IPS DF 6.9 (cell line): ENCODE data around the gene FOXP1.

Experiments
- DNase-seq: peaks from one replicate; pipeline ENCODE4 v3.0.0-alpha.2; 2013; ENCODE audit warnings: low read depth, low spot score
- H3K27ac ChIP-seq: one replicate; pipeline ENCODE4 v1.5.1; 2013; ENCODE audit warnings: low read length, control low read depth
- H3K27me3 ChIP-seq: 2 replicates; pipeline ENCODE4 v1.6.1; 2013; ENCODE audit warnings: mild to moderate bottlenecking, low read length; ENCODE audit not compliant: control insufficient read depth, insufficient read depth
- H3K36me3 ChIP-seq: 2 replicates; pipeline ENCODE4 v1.6.1; 2013; ENCODE audit warnings: low read length; ENCODE audit not compliant: control insufficient read depth, insufficient read depth
- H3K4me1 ChIP-seq: 2 replicates; pipeline ENCODE4 v1.6.1; 2013; ENCODE audit warnings: low read length; ENCODE audit not compliant: control insufficient read depth, insufficient read depth
- H3K4me3 ChIP-seq: 2 replicates; pipeline ENCODE4 v1.5.1; 2013; ENCODE audit warnings: mild to moderate bottlenecking, low read length
- H3K9me3 ChIP-seq: 2 replicates; pipeline ENCODE4 v1.6.1; 2013; ENCODE audit warnings: low read length, inconsistent platforms; ENCODE audit not compliant: control insufficient read depth, insufficient read depth
- WGBS: extraction: QIAGEN DNeasy Blood & Tissue Kit; methylation state at CpG from one replicate; pipeline ENCODE4 v1.1.7; 2013; ENCODE audit warnings: mixed read lengths, missing lambda C conversion rate; ENCODE audit not compliant: insufficient read length, insufficient coverage; 5-methylcytosine and 5-hydroxymethylcytosine counted together

FOXP1 gene

GRCh38 chr3:71305231-71306206 is 278.0 kb downstream of the FOXP1 start:
- Histone ChIP-seq H3K9me3 (no peaks in the 10 kb centered on the region), H3K27me3 (no peaks in the 10 kb centered on the region), H3K4me3 (peak overlapping the region; percentile 45; the same call in 1 of the 2 replicates), H3K36me3 (no peaks in the 10 kb centered on the region), H3K27ac (no peak overlapping the region), H3K4me1 (peaks cover 3% of the 10 kb centered on the region; the same call in 1 of the 2 replicates)
- peak; percentile 72 for DNase-seq
- no CpG with 5 or more reads among the region's 21 CpGs for WGBS

- DNase-seq, result no peak
- Histone ChIP-seq H3K4me1 (peaks cover 3% of the 10 kb centered on the region; the same call in 1 of the 2 replicates), H3K27ac (no peak overlapping the region), H3K9me3 (no peaks in the 10 kb centered on the region), H3K27me3 (no peaks in the 10 kb centered on the region), H3K36me3 (no peaks in the 10 kb centered on the region), H3K4me3 (peak overlapping the region; percentile 45; the same call in 1 of the 2 replicates)
- no CpG with 5 or more reads among the region's 3 CpGs for WGBS
Measured at GRCh38 chr3:71304684-71305083, 278.8 kb downstream of the FOXP1 start.

- Histone ChIP-seq H3K9me3 (no peaks in the 10 kb centered on the region), H3K4me3 (peak overlapping the region; percentile 17; the same call in 1 of the 2 replicates), H3K4me1 (peaks cover 3% of the 10 kb centered on the region; the same call in 1 of the 2 replicates), H3K36me3 (no peaks in the 10 kb centered on the region), H3K27ac (no peak overlapping the region), H3K27me3 (no peaks in the 10 kb centered on the region)
- DNase-seq, result no peak
- no CpG with 5 or more reads among the region's 3 CpGs for WGBS
Measured at GRCh38 chr3:71304247-71304646, 279.3 kb downstream of the FOXP1 start.

- Histone ChIP-seq H3K4me3 (peak overlapping the region; percentile 17; the same call in 1 of the 2 replicates), H3K27ac (no peak overlapping the region), H3K9me3 (no peaks in the 10 kb centered on the region), H3K36me3 (no peaks in the 10 kb centered on the region), H3K4me1 (peaks cover 3% of the 10 kb centered on the region; the same call in 1 of the 2 replicates), H3K27me3 (no peaks in the 10 kb centered on the region)
- DNase-seq, result no peak
- 100% methylated on average over 1 of the region's 6 CpGs for WGBS
Measured at GRCh38 chr3:71303627-71304200, 279.8 kb downstream of the FOXP1 start.

GRCh38 chr3:71302604-71303003 is 280.9 kb downstream of the FOXP1 start:
- peaks cover 2% of the 10 kb centered on the region; the same call in 1 of the 2 replicates for H3K4me1 ChIP-seq
- H3K4me3 ChIP-seq, result no peak overlapping the region
- H3K27ac ChIP-seq, result no peak overlapping the region
- WGBS, result no CpG with 5 or more reads among the region's 2 CpGs
- H3K36me3 ChIP-seq, result no peaks in the 10 kb centered on the region
- no peaks in the 10 kb centered on the region for H3K9me3 ChIP-seq
- DNase-seq, result no peak
- H3K27me3 ChIP-seq, result no peaks in the 10 kb centered on the region

- Histone ChIP-seq H3K27me3 (no peaks in the 10 kb centered on the region), H3K9me3 (no peaks in the 10 kb centered on the region), H3K4me1 (peaks cover 2% of the 10 kb centered on the region; the same call in 1 of the 2 replicates), H3K4me3 (no peak overlapping the region), H3K36me3 (no peaks in the 10 kb centered on the region), H3K27ac (no peak overlapping the region)
- WGBS, result no CpG with 5 or more reads among the region's 4 CpGs
- no peak for DNase-seq
Measured at GRCh38 chr3:71300951-71301393, 282.6 kb downstream of the FOXP1 start.

GRCh38 chr3:71299160-71299559 is 284.4 kb downstream of the FOXP1 start:
- no peak overlapping the region for H3K27ac ChIP-seq
- H3K4me3 ChIP-seq, result no peak overlapping the region
- no CpG with 5 or more reads among the region's 5 CpGs for WGBS
- no peaks in the 10 kb centered on the region for H3K27me3 ChIP-seq
- no peaks in the 10 kb centered on the region for H3K36me3 ChIP-seq
- H3K4me1 ChIP-seq, result peaks cover 2% of the 10 kb centered on the region; the same call in 1 of the 2 replicates
- DNase-seq, result no peak
- H3K9me3 ChIP-seq, result no peaks in the 10 kb centered on the region

- no peaks in the 10 kb centered on the region for H3K9me3 ChIP-seq
- H3K4me1 ChIP-seq, result no peaks in the 10 kb centered on the region; the same call in 1 of the 2 replicates
- H3K27ac ChIP-seq, result no peak overlapping the region
- H3K36me3 ChIP-seq, result no peaks in the 10 kb centered on the region
- no peaks in the 10 kb centered on the region for H3K27me3 ChIP-seq
- no peak for DNase-seq
- H3K4me3 ChIP-seq, result no peak overlapping the region
- WGBS, result no CpG with 5 or more reads among the region's 7 CpGs
Measured at GRCh38 chr3:71294919-71295318, 288.6 kb downstream of the FOXP1 start.

DNA sequence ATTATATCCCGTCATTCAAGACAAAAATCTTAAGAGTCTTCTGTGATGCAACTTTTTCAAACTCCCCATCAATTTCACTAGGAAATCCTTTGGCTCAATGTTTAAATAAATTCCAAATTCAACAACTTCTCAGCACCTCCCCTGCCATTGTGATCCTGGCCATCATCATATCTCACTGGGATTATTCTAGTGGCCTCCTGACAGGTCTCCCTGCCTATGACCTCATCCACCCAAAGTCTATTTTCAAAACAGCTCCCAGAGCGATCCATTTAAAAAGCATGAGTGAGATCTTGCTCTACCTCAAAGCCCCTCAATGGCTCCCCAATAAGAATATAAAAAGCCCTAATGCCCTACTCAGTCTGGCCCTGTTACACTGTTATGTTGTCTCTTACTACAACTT is 293.2 kb downstream of the FOXP1 start:
- no CpG with 5 or more reads among the region's 2 CpGs for WGBS
- Histone ChIP-seq H3K4me1 (no peaks in the 10 kb centered on the region), H3K27me3 (no peaks in the 10 kb centered on the region), H3K36me3 (no peaks in the 10 kb centered on the region), H3K9me3 (no peaks in the 10 kb centered on the region), H3K4me3 (no peak overlapping the region), H3K27ac (no peak overlapping the region)
- no peak for DNase-seq

GRCh38 chr3:71288269-71288930 is 295.1 kb downstream of the FOXP1 start:
- H3K4me1 ChIP-seq, result no peaks in the 10 kb centered on the region
- no peaks in the 10 kb centered on the region for H3K9me3 ChIP-seq
- no peak overlapping the region for H3K27ac ChIP-seq
- no peak for DNase-seq
- no peak overlapping the region for H3K4me3 ChIP-seq
- WGBS, result no CpG with 5 or more reads among the region's 4 CpGs
- no peaks in the 10 kb centered on the region for H3K36me3 ChIP-seq
- no peaks in the 10 kb centered on the region for H3K27me3 ChIP-seq
